GM18868 (cell line): ENCODE results near the gene CNN2.
"Not testable (repeated sequence)": the region's sequence is repeated elsewhere in the genome, so short reads cannot be mapped to it uniquely, and the experiment has no call there.

Source experiments
- ATAC-seq: cut with Tn5 transposase; IDR thresholded peaks from one replicate; pipeline ENCODE4 v1.9.1; 2021; ENCODE audit warnings: mild to moderate bottlenecking, moderate library complexity; ENCODE audit not compliant: unreplicated experiment

CNN2 gene

DNA sequence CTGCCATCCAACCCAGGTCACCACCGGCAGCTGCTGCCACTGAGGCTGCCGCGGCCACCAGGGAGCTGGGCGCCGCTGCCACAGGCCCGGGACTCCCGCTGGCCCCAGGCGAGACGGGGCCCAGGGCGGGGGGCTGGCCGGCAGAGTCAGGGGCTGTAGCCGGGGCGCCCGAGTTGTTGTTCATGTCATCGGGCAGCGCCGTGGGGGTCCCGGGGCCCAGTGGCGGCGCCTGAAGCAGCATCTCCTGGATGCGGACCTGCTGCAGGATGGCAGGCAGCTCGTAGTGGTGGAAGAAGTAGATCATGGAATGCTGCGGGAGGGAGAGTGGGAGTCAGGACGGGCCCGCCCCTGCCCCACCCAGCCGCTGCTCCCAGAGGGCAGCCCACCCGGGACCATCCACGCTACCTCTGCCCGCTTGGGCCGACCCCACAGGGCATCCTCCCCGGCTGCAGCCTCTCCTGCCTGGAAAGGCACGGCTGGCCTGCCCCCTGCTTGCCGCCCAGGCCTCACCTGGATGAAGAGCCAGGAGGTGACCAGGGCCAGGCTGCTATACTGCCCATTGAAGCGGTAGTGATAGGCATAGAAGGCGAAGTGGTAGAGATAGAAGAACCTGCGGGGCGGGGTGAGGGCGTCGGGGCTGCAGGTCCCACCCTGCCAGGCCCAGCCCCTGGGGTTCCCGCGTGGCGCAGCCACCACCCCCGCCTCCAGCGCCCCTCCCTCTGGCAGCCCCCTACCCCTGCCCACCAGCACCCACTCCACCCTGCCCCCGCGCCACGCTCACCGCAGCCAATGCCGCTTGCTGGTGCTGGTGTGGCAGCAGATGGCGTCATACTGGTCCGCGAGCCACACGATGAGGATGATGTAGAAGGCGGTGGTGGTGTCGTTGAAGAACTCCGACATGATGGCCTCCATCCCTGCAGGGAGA lies 15.6 kb upstream of the CNN2 start:
- ATAC-seq, result no peak

DNA sequence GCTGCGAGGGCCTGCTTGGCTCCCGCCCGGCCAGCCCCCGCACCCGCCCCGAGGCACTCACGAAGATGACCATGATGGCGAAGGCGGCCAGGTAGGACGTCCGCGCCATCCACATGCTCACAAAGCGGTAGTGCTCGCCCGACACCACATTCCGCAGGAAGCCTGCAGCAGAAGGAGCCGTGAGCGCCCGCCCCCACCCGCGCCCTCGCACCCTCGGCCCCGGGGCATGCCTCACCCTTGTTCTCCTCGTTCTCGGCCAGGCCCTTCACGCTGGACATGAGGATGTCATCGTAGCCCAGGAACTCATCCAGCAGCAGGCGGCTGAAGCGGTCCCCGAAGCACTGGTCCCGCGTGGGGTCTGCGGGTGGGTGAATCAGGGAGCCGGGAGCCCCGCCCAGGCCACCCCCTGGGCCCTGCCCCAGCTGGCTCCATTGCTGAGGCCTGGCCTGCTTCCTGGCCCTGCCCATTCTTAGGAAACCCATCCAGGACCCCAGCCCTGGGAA lies 14.5 kb upstream of the CNN2 start:
- no peak for ATAC-seq

DNA sequence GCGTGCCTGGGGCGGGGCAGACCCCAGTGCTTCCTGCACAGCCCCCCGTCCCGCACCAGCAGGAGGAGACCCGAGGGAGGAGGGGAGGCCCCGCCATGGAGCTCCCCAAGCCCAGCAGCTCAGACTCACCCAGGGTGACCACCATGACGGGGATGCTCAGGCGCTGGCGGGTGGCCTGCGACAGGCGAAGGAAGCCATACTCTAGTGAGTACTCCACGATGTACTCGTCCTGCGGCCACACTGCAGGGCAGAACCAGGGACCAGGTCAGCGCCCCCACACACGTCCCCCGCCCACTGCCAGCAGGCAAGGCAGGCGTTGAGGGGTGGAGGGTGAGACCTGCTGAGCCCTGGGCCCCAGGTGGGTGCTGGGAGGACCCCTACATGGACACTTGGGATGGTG lies 14.1 kb upstream of the CNN2 start:
- no peak for ATAC-seq

DNA sequence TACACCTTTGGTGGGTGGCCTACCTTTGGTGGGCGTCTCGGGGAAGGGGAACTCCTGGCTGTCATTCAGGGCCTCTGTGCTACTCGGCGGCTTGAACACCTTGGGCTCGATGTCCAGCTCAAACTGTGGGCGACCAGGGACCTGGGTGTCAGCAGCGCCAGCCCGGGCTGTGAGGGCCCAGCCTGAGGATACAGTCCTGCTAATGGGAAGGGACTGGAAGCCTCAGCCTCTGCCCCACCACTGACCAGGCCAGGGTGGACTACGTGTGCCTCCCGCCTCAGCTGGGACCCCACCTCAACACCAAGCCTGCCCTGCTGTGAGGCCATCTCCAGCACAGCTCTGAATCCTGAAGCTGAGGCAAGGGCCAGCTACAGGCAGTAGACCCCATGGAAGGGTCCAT lies 13.2 kb upstream of the CNN2 start:
- no peak for ATAC-seq

DNA sequence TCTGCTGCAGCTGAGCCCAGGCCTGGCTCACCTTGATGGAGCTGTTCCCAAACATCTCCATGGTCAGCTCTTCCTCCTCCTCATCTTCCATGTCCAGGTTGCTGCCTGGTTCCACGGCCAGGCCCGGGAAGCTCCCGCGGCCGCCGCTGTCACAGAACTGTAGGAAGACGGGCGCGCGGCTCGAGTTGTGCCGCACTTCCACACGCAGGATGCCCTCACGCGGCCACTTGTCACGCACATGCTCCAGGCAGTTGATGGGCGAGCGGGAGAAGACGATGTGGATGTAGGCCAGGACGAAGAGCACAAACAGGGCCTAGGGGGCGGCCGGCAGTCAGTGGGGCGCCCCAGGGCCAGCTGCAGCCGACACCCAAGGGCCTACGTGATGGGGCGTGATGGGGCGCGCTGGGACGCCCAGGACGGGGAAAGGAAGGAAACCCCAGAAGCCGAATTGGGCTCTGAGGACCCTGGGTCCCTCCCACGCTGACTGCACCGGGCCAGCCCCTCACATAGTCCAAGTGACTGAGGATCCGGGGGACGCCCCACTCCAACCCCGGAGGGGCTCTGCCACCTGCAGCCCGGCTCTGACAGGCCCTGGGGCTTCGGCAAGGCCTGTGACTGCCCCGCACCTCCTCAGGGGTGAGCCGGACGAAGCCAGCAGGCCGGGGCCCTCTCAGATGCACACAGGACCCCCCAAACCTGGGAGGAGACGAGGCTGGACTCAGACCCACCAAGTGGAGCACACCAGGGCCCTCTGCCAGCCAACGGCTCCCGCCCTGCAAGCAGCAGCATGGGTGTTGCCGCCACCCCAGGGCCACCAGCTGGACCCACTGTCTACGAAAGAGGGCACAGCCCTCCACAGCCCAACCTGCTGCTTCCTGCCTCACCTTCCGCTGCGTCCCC lies 12.0 kb upstream of the CNN2 start:
- ATAC-seq, result no peak

DNA sequence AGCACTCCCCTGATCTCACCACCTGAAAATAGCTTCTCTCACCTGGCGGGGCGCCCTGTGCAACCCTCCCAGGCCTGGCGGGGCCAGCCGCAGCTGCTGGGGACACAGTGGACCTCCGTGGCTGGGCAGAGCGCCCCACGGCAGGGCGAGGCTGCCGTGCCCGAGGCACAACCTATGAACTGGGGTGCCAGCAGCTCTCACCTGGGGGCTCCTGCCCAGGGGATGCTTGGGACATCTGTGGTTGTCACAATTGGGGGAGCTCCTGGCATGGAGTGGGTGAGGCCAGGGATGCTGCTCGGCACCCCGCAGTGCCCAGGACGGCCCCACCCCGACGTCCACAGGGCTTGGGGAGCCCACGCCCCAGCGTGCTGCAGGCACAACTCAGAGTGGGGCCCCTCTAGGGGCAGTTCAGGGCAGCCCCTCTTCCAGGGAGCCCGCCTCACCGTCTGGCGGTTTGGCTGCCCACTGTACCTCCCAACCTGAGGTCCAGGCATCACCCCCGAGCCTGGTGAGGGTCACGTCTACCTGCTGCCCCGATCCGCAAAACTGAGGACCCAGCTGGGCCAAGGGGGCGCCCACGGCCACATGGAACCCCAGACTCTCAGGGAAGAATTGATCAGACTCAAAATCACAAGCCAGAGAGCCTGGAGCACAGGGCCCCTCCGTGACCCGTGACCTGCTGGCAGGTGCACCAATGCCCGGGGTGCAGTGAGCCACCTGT lies 11.2 kb upstream of the CNN2 start:
- ATAC-seq, result no peak

DNA sequence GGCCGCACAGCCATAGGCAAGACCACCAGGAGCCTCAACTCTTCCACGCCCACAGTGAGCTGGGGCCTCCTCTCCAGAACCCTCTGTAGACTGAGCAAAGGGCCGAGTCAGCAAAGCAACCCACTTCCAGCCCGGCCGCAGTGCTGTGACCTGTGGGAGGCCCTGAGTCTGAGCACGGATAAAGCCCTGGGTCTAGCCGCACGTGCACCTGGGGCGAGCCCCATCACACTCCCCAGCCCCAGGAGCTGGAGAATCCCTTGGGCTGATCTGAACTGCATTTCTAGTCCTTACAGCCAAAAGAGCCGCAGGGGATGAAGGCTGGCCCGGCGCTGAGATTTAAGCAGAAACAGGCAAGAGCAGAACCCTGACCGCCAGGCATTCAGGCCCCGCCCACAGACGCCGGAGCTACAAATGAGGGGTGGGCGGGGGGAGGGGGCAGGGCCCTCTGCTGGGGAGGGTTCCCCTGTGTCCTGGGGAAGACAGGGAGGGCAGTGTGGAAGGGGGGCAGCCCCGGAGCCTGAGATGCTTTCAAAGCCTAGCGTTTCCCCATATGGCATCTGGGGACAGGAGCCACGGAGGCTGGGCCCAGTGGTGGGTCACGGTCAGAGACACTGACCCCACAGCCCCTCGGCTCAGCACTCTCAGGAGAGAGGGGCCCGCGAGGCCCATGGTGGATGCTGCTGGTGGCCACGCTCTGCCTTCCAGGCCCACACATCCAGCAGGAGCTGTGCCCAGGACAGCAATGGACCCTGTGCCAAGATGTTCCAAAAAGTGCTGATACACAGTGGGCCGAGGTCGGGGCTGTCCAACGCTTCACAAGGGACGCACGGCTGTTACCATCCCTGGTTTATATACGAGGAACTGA lies 10.4 kb upstream of the CNN2 start:
- ATAC-seq, result no peak

DNA sequence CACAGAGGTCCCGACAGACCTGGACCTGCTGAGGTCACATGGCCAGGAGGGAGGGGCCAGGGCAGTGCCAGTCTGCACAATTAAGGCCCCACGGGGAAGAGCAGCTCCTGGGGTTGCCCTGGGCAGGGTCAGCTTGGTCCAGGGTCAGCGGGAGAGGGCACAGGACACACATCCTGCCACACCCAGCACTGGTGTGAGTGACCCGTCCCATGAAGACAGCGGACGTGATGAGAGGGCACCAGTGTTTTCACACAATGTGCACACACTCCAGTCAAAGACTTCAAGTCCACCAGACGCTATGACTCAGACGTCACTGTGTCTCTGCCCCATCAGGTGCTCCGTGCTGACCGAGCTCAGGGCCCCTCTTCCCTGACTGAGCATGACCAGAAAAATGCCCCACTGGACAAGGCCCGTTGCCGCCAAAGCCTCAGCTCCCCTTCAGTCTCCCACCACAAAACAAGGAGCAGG lies 9.7 kb upstream of the CNN2 start:
- ATAC-seq, result no peak

DNA sequence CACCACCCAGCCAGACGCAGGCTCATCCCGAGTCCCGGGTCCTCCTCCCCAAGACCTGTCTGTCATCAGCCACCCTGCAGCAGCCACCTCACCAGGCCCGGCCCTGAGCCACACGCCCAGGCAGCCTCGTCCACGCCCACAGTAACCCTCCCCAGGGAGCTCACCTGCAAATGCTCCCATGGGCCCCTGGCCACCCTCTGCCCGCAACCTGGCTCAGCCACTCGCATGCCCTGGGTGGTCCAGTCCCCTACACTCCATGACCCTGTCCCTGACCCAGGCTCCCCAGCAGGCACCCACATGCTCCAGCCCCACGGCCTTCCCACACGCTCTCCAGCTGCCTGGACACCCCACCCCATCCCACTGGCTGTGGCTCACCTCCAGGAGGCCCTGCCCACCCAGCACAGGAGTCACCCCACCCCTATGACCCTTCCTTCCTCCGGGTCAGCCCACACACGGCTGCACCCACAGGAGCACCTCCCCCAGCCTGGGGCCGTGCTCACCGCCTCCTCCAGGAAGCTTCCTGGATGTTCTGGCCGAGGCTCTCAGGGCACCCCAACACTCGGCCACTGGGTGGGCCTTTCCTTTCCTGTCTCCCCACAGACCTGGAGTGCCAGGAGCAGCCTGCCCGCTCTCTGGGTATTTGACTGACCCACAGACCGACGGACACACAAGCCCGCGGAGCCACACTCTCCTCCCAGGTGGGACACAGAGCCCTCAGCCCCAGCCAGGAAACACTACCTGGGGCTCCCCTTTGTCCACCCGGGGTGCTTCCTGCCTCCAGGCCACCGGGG lies 9.1 kb upstream of the CNN2 start:
- ATAC-seq, result no peak

DNA sequence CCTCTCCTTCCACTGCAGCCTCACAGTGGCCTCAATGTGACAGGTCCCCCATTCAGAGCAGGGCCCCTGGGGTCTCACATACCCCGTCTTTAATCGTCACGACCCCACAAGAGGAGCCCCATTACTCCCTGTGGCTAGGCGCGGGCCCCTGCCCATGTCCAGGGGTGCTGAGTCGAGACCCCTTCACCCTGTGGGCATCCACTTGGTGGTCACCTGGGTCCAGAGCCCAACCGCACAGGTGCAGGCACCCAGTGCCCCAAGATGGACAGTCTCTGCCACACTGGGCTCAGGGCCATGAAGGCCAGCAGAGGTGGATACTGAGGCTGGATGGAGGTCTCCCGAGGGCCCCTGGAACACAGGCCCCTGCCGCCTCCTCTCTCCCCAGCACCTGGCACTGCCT lies 8.5 kb upstream of the CNN2 start:
- no peak for ATAC-seq

DNA sequence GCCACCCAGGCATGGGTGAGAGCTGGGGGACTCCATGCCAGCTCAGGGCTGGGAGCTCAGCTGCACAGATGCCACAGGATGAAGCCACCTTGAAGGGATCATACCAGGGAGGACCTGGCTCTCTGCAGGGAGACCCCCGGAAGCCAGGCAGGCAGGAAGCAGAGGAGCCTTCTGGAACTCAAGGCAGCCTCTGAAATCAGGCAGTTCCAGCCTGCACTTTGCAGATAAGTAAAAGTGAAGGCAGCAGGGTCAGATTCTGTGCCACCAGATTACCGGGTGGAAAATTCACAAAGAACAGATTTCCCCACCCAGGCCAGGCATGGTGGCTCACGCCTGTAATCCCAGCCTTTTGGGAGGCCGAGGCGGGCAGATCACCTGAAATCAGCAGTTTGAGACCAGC lies 8.0 kb upstream of the CNN2 start:
- ATAC-seq, result no peak

DNA sequence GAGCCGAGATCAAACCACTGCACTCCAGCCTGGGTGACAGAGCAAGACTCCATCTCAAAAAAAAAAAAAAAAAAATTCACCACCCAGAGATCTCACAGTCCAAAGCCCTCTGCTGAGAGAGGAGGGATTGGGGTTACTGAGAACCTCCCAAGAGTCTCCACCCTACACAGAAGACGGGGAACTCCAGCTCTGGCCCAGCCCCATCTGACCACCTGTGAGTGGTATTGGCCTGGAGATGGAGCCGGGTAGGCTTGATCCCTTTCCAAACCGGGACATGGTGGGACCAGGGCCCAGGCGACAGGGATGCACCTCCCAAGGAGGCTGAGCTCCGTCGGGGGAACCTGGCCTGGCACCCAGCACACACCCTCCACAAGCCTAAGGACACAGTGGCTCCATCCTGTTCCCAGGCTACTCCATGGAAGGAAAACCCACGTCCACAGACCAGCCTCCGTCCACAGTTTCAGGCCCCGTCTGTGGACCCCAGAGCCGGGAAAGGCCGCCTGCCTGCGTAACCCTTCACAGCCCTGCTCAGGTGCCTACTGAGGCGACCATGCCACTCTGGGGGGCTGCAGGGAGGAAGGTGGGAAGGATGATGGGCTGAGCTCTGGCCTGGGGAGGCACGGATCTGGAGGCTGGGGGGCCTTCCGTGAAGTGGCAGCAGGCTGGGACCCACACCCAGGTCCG lies 7.3 kb upstream of the CNN2 start:
- ATAC-seq, result no peak

DNA sequence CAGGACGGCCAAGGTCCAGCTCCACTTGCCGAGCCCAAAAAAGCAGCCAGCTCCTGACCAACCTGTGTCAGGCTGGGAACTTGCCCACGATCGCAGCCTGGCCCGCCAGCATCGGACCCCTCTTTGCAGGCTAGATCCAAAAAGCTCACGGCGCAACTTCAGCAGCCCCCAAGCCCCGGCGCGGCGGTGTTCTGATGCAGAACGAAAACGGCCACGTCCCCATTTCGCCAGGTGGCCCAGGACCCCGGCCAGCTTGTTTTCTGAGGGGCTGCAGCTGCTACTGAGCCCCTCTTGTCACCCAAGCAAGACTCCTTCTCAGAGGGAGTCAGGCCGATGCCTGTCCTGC lies 6.8 kb upstream of the CNN2 start:
- ATAC-seq, result no peak

DNA sequence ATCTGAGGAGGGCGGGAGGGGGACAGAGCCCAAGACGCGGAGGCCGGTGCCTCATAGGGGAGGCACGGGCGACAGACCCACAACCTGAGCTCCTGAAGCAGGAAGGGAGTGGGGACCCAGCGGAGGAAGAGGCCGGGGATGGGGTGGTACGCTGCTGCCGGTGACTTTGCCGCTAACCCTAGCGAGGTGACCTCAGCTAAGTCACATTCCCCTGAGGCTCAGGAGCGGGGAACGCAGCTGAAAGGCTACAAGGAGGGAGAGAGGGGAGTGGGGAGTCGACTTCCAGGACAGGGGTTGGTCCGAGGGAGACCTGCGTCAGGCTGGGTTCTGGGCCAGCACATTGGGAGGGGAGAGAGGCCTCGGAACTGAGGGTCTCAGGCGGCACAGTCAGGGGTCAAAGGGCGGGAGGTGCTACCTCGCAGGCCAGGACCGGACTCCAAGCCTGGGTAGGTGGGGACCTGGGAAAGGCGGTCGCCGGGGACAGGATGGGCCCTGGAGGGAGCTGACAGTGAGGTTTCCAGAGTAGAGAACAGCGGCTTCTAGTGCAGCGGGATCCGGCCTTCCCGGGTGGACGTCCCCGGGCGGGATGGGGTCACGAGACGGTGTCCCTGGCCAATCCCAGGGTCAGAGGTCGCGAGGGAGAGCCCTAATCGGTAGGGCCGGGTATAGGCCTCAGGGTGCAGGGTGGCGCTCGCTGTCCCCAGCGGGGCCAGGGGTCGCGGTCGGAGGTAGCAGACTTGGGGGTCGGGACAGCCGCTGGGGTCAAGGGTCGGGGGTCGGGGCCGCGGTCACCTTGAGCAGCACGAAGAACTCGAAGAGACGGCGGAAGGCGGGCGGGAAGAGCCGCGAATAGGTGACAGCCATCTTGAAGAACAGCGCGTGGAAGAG lies 6.2 kb upstream of the CNN2 start:
- no peak for ATAC-seq

DNA sequence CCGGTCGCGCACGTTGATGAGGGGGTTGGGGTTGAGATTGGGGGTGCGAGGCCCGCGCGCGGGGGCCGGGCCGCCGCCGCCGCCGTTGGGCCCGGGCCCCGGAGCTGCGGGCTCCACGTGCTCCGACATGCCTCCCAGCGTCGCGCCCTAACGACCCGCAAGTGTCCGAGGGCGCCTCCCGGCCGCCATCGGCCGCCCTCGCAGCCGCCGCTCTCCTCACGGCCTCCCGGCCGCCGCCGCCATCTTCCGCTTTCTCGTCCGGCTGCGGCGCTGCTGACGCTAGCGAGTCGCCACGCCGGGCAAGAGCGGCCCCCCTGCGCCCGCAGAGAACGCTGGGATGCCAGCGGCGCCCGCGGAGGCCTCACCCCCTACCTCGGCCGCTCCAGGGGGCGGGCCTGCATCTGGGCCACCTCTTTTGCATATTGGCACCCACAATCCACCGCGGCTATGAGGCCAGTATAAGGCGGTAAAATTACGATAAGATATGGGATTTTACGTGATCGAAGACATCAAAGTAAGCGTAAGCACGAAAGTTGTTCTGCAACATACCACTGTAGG lies 5.5 kb upstream of the CNN2 start, which contains the start of gene TMEM259:
TMEM259 (minus strand) TSS at position 256 of the 558 bp plus-strand sequence; CDS start at position 129, 127 bp downstream.
- ATAC-seq, result peak; percentile 80

DNA sequence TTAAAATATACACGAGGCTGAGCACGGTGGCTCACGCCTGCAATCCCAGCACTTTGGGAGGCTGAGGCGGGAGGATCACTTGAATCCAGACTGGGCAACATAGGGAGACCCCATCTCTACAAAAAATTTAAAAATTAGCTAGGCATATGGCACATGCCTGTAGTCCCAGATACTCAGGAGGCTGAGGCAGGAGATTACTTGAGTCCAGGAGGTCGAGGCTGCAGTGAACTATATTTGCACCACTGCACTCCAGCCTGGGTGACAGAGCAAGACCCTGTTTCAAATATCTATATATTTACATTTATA lies 2.6 kb upstream of the CNN2 start:
- ATAC-seq, result not testable (repeated sequence)

DNA sequence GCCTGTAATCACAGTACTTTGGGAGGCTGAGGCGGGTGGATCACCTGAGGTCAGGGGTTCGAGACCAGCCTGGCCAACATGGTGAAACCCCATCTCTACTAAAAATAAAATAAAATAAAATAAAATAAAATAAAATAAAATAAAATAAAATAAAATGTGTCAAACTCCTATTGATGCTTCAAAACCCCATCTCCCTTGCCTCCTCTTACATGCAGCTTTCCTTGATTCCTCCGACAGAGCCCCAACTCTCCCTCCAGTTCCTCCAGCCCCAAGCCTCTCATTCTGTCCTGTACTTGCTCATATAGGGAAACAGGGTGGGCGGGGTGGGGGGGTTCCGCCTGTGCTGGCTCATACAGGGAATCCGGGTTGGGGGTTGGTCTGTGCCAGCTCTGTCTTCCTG lies 1.3 kb upstream of the CNN2 start:
- not testable (repeated sequence) for ATAC-seq
